ENCODE data around the gene TMEM236.

TMEM236 gene

DNA sequence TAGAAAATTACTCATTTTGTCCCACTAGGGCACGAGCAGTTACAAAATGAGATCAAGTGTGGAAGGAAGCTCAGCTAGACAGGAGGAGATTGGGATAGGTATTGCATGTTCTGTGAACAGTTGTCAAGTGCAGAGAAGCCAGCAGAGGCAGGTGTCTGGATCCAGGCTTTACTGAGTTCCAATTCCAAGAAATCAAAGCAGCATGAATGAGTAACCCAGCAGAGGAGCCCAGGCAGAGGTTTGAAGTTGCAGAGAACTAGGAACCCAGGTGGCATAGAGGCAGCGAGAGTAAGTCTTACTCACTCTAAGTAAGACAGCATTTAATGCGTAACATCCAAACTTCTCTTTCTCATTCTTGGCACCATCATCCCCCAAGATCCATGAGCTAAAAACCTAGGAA, 68.9 kb downstream of the TMEM236 start:
- DNase-seq (ENCODE audit: low read depth) = no peak

DNA sequence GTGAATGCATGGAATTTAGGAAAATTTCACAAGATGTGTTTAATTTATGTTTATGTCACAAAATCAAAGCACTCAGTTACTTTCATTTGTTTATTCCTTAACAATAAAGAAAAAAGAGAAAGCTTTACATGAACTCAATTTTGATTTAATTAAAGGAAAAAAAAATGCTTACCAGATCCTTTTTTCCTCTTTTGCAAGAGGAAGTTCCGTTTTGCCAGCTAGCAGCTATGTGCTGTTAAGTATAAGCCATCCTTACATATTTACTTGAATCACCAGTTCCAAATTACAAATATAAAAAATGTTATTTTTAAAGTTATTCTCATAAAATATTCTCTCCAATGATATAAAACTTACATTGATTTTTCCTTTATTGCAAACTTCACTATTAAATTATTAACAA, 69.9 kb downstream of the TMEM236 start:
- DNase-seq (ENCODE audit: low read depth) = no peak

DNA sequence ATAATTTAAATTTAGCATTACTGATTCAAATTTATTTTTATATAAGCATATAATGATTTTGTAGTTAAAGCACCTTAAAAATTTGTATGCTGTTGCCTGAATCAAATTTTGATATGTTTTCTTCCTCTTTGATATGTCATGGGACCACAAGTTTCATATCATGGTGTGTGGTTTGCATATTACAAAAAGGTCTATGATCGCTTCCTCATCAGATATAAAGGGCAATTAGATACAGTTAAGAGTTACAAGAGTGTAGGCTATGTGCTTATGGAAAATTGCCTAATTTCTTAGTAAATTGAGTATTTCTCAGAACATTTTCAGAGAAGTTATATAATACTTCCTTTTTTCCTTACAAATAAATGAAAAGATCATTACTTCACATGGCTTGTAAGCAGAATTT, 79.3 kb downstream of the TMEM236 start:
- DNase-seq (ENCODE audit: low read depth) = no peak

DNA sequence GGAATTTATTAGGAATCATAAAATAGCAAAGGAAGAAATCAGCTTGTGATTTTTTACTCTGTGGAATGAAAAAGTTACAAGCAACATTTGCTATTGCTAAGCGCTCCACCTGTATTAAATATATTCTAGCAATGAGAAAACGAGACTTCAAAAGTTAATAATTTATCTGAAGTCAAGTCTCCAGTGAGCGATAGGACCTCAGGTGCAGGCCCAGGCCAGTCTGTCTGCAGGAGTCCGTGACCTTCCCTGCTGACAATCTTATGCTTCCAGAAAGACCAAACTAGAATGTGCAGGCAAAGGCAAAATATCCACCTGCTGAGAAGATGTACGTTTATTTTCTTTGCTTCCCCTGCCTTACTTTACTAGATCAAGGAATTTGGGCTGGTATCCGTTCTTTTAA, 79.9 kb downstream of the TMEM236 start:
- no peak for DNase-seq (ENCODE audit: low read depth)

DNA sequence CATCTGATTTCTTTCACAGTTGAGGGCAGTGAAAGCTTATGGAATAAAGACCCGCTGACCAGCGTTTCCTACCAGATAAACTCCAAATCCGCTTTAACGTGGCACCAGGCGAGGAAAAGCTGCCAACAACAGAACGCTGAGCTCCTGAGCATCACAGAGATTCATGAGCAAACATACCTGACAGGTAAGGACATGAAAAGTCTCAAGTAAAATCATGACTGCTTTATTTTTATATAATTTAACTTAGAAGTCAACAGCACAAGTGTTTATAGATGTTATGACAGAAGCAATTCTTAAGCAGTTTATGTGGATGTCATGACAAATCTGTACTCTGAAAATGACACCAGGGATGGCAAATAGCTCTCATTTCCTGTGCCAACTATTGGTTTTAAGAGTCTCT, 81.7 kb downstream of the TMEM236 start:
- no peak for DNase-seq (ENCODE audit: low read depth)

DNA sequence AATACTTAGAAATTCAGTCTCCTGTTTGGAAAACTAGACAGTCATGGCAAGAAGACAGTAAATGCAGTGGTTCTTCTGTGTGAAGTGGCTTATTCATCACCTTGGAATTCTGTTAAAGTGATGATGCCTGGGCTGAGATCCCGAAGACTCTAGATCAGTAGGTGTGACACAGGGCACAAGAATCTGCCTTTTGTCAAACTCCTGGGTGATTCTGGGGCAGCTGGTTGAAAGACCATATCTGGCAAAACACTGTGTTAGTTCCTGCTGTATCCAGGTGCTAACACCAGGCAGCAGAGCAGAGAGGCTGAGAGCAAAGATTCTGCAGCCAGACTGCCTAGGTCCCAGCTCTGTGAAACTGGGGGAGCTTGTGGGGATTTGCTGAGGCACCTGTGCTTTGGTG, 83.7 kb downstream of the TMEM236 start:
- DNase-seq (ENCODE audit: low read depth) = peak; percentile 83

DNA sequence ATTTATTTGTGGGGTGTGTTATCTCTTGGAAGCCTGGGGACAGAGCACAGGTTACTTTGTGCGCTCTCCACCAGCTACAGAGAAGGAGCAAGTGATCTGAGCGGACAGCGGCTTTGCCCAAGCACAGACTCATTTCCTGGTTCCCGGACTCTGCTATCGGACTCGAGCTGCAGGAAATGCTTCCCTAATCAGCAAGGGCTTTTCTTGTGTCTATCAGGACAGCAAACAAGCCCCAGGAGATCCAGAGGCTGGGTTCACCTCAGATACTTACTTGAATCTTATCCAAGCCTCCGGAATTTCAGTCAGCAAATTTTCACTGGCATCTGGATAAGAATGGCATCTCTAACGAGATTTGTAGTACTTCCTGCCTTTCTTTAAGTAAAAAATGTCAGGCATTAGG, 84.9 kb downstream of the TMEM236 start:
- peak; percentile 95 for DNase-seq (ENCODE audit: low read depth)

DNA sequence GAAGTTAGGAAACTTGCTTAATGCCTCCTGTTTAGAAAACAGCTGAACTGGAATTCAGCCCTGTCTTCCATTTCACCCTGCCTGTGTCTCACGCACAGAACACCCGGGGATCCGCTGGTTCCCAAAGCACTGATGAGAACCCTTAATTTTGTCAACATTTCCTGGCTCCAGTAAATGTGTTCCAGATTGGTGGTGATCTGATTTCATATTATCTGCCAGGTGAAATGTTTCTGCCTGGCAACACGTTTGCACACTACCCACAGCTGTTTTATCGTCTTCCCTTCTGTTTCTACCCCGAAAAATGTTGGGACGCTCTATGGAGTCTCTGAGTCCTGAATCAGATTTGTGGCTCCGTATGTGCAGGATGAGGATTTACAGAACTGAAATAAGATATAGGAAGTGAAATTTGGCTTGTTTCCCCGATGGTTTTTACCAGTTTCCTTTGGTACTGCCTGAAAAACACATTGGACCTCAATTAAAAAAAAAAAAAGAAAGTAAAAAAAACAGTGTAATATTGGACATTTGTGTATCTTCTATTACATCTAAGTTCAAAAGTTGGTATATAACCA, 86.2 kb downstream of the TMEM236 start:
- DNase-seq (ENCODE audit: low read depth) = no peak

DNA sequence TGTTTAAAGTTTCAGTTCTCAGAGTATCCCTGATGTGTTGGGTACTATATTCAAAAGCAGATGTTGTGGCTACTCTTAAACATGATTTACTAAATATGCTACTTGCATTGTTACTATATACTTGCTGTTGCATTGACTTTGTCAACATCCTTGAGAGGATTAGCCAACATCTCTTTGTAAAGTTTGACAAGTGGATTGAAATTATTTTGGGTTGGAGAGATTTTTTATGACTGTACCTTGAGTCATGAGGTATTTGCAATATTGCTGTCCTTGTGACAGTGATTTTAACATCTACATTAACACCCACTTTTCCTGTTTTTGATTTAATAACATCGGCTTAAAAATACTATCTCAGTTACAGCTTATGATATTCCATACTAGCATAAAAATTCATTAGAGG, 89.0 kb downstream of the TMEM236 start:
- DNase-seq (ENCODE audit: low read depth) = no peak

DNA sequence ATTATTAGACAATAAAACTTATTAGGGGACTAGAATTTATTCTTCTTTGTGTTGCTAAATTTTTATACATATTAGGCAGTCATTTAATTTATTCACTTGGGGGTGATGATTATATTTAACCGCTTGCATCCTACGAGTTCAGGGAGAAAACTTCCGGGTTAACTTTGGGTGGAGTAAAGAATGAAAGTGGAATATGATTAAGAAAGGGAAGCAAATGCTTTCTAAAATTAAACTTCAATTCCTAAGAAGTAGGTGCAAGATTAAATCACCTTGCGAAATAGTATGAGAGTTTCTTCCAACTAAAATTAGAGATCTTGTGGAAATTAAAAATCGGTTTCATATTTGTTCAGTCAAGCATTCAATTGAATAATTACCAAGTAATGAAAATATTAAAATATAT, 90.6 kb downstream of the TMEM236 start:
- no peak for DNase-seq (ENCODE audit: low read depth)

DNA sequence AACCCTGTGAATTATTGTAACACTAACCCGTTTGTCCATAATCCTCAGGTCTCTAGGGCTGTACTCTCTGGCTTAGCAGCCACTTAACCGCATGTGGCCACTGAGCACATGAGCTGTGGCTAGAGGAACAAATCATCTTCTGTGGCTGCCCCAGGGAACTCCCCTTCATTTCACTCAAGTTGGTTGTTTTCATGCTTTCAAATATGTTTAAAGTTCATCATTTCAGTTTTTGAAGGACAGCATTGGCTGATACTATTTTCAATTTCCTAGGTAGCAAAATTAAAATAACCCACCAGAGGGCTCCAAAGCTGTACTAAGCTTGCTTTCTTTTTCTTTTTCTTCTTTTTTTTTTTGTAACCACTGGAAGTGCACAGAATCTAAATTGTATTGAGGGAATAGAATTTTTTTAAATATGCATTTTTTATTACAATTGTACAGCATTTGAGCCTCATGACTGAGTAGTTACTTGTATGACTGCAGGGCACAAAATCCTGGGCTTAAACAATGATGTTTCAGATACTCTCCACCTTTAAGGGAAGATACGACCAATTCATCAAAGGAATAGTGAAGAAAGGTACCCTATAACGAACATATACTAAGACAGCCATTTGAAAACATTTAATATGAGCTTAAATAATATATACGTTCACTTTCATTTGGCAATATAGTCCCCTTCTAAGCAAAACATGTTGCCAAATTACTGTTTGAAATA, 95.7 kb downstream of the TMEM236 start:
- DNase-seq (ENCODE audit: low read depth) = peak; percentile 32

DNA sequence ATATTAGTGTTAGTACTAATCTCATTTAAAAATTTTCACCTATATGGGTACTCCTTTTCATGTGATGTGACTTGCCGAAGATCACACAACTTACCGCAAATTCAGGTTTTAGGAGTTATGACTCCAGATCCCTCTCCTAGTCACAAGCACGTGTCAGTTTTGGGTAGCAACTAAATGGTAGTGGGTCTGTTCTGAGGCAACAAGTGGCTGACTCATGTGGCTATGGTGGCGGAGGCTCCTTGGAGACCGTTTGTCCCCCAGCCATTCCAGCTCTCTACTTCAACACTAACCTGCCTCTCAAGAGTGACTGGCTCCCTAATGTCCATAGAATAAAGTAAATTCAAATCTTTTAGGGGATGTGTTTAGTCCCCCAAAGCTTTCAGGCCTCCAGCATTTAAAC, 96.6 kb downstream of the TMEM236 start:
- no peak for DNase-seq (ENCODE audit: low read depth)

Data from amniotic epithelial cell (primary cell).